ENCODE data around the gene CMTR1. TPM values are rescaled to one million over a fixed set of nuclear protein-coding genes. Genes with fewer than 3 reads are reported as not detected.
A peak's percentile ranks its signal among the peaks of the same experiment; 100 is the strongest.
"Not testable (repeated sequence)": the region's sequence is repeated elsewhere in the genome, so short reads cannot be mapped to it uniquely, and the experiment has no call there.

The CMTR1 gene
- total RNA-seq, 1 experiment from 2014 or later = 24.5 TPM

DNA sequence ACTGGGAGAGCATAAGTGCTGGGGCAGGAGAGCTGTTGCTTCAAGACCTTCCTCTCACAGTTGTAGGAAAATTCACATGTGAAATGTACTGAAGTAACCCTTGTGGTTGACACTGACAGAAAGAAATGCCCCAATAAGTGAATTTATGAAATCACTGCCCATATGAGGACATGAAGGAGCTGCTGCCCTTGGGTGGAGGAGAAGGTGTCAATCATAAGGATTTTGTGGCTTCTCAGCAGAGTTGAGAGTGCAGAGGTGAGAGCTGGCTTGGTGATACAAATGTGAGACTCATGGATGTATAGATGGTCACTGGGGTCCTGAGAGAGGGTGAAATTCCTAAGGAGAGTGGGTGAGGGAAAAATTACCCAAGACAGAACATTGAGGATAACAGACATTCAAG, 33.9 kb upstream of the CMTR1 start:
- CTCF ChIA-PET = interaction anchor here (0.7 to 1.0 kb wide), 2 partner anchors 10 to 17 kb away, joined by 3 read pairs; no protein-coding TSS in a partner anchor

DNA sequence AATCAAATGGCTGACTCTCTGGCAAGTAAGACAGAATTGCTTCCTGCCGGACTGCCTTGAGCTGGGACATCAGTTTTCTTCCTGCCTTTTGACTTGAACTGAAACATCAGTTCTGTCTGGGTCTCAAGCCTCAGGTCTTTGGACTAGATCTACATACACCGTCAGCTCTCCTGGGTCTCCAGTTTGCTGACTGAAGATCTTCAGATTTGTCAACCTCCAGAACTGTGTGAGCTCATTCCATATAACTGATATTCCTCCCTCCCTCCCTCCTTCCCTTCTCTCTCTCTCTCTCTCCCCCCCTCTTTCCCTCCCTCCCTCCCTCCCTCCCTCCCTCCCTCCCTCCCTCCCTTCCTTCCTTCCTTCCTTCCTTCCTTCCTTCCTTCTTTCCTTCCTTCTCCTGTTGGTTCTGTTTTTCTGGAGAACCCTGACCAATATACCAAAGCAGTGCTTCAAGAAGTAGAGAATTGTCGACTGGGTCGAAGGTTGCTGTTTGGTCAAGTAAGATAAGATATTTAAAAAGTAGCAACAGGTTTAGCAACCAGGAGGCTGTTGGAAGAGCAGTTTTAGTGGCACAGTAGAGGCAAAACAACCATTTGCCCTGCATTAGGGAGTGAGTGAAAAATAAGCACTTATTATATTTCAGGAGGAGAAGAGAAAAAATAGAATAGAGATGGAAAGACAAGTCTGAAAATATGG, 33.1 kb upstream of the CMTR1 start:
- Mint-ChIP-seq H3K9me3 (ENCODE audit: unreplicated experiment) (no peaks in the 10 kb centered on the region), H3K27ac (ENCODE audit: low read depth, unreplicated experiment) (no peak overlapping the region), H3K4me1 (ENCODE audit: insufficient read depth, unreplicated experiment) (no peaks in the 10 kb centered on the region), H3K27me3 (ENCODE audit: insufficient read depth, unreplicated experiment) (peaks cover 23% of the 10 kb centered on the region), H3K36me3 (ENCODE audit: insufficient read depth, unreplicated experiment) (peaks cover 5% of the 10 kb centered on the region), H3K4me3 (ENCODE audit: unreplicated experiment) (no peak overlapping the region)
- ChIA-PET CTCF (interaction anchor here (0.7 to 1.0 kb wide), 2 partner anchors 9 to 18 kb away, joined by 3 read pairs; no protein-coding TSS in a partner anchor), POLR2A (interaction anchor here (1.0 to 1.8 kb wide), 3 partner anchors 8 to 33 kb away, joined by 5 read pairs; partner anchors contain the start of gene CMTR1)
- DNase-seq (ENCODE audit: unreplicated experiment) = no peak
- intact Hi-C loops (cut with micrococcal nuclease) = no loop called here
- TF ChIP-seq, protein P1, sequence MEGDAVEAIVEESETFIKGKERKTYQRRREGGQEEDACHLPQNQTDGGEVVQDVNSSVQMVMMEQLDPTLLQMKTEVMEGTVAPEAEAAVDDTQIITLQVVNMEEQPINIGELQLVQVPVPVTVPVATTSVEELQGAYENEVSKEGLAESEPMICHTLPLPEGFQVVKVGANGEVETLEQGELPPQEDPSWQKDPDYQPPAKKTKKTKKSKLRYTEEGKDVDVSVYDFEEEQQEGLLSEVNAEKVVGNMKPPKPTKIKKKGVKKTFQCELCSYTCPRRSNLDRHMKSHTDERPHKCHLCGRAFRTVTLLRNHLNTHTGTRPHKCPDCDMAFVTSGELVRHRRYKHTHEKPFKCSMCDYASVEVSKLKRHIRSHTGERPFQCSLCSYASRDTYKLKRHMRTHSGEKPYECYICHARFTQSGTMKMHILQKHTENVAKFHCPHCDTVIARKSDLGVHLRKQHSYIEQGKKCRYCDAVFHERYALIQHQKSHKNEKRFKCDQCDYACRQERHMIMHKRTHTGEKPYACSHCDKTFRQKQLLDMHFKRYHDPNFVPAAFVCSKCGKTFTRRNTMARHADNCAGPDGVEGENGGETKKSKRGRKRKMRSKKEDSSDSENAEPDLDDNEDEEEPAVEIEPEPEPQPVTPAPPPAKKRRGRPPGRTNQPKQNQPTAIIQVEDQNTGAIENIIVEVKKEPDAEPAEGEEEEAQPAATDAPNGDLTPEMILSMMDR (IDR thresholded peaks at IDR 0.05; ENCODE audit: unreplicated experiment) = no peak
- no TSS peak for BruUV-seq (replicated peaks)

More for the DNA sequence above, 33.9 kb upstream of the CMTR1 start:
- TF ChIP-seq, protein P1 (IDR thresholded peaks at IDR 0.05; ENCODE audit: unreplicated experiment) = no peak
- POLR2A ChIA-PET = interaction anchor here (0.6 to 1.4 kb wide), 3 partner anchors 9 to 85 kb away, joined by 3 to 5 read pairs (median 5); no protein-coding TSS in a partner anchor
- no peaks in the 10 kb centered on the region for H3K4me1 Mint-ChIP-seq (ENCODE audit: insufficient read depth, unreplicated experiment)
- no TSS peak for BruUV-seq (replicated peaks)
- DNase-seq (ENCODE audit: unreplicated experiment) = no peak
- peaks cover 5% of the 10 kb centered on the region for H3K36me3 Mint-ChIP-seq (ENCODE audit: insufficient read depth, unreplicated experiment)
- H3K9me3 Mint-ChIP-seq (ENCODE audit: unreplicated experiment) = no peaks in the 10 kb centered on the region
- no peak overlapping the region for H3K27ac Mint-ChIP-seq (ENCODE audit: low read depth, unreplicated experiment)
- intact Hi-C loops (cut with micrococcal nuclease) = no loop called here
- no peak overlapping the region for H3K4me3 Mint-ChIP-seq (ENCODE audit: unreplicated experiment)
- peaks cover 23% of the 10 kb centered on the region for H3K27me3 Mint-ChIP-seq (ENCODE audit: insufficient read depth, unreplicated experiment)

DNA sequence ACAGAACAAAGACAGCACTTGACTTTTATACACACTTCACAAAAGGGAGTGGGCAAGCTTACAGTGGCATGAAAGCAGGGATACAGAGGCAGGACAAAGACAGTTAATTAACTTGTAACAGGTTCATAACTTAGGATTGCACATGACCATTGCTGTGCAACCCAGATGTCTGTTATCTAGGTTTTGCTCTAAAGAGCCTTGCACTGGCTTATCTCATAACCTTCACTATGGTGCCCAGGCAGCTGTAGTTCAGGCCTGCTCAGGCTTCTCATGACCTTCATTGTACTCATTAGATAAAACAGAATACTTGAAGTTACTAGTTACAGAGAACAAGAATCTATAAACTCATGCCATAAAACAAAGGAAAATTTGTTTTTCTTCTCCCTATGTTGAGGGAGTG, 31.4 kb upstream of the CMTR1 start:
- POLR2A ChIA-PET = interaction anchor here (1.1 to 1.8 kb wide), 2 partner anchors 32 to 143 kb away, joined by 4 to 5 read pairs; partner anchors contain the start of genes CMTR1 and TMEM217
- BruUV-seq (replicated peaks); H3K36me3 Mint-ChIP-seq (ENCODE audit: insufficient read depth, unreplicated experiment); intact Hi-C loops (cut with micrococcal nuclease); H3K4me3 Mint-ChIP-seq (ENCODE audit: unreplicated experiment); H3K27ac Mint-ChIP-seq (ENCODE audit: low read depth, unreplicated experiment); H3K4me1 Mint-ChIP-seq (ENCODE audit: insufficient read depth, unreplicated experiment); H3K9me3 Mint-ChIP-seq (ENCODE audit: unreplicated experiment); CTCF ChIA-PET; DNase-seq (ENCODE audit: unreplicated experiment): not testable (repeated sequence)
- H3K27me3 Mint-ChIP-seq (ENCODE audit: insufficient read depth, unreplicated experiment) = peaks cover 23% of the 10 kb centered on the region

DNA sequence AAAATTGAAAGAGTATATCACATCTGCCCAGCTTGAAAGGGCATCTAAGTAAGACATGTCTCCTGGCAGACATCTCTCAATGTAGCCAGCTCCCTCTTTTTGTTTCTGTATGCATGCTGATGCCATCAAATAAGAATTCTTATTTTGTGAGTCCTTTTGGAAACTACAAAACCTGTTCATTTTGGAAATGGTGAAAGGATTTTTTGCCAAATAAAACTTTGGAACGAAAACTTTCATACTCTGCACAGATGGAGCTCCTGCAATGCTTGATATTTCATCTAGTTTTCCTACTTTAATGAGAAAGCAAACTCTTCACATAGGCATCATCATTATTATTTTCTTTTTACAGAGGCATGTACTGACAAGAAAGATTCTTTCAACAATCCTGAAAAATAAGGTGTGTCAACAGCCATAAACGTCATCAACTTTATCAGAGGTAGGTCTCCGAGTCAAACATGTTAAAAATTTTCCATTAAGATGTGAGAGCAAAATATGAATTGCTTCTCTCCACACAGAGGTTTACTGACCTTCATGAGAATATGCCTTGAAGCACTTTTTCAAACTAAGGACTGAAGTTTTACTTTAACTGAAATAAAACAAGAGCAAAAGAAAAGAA, 26.2 kb upstream of the CMTR1 start:
- intact Hi-C loops (cut with micrococcal nuclease) = no loop called here
- peak; percentile 15 for DNase-seq (ENCODE audit: unreplicated experiment)
- ChIA-PET CTCF (no interaction called here), POLR2A (interaction anchor here (1.0 to 4.3 kb wide), 4 partner anchors 13 to 67 kb away, joined by 3 to 32 read pairs (median 3); partner anchors contain the start of gene CMTR1)
- no TSS peak for BruUV-seq (replicated peaks)
- no peak overlapping the region for H3K4me3 Mint-ChIP-seq (ENCODE audit: unreplicated experiment)
- H3K36me3 Mint-ChIP-seq (ENCODE audit: insufficient read depth, unreplicated experiment) = no peaks in the 10 kb centered on the region
- H3K4me1 Mint-ChIP-seq (ENCODE audit: insufficient read depth, unreplicated experiment) = peaks cover 9% of the 10 kb centered on the region
- TF ChIP-seq, protein P1 (IDR thresholded peaks at IDR 0.05; ENCODE audit: unreplicated experiment) = no peak
- H3K27me3 Mint-ChIP-seq (ENCODE audit: insufficient read depth, unreplicated experiment) = no peaks in the 10 kb centered on the region
- H3K9me3 Mint-ChIP-seq (ENCODE audit: unreplicated experiment) = no peaks in the 10 kb centered on the region
- peak overlapping the region; percentile 85 for H3K27ac Mint-ChIP-seq (ENCODE audit: low read depth, unreplicated experiment)

Measured in MCF 10A (cell line).